HG02588 (cell line): Measurements from ENCODE around the gene CIB4.

Experiments used
- ATAC-seq: cut with Tn5 transposase; IDR thresholded peaks from one replicate; pipeline ENCODE4 v1.9.1; 2021; ENCODE audit warnings: mild to moderate bottlenecking, moderate library complexity; ENCODE audit not compliant: unreplicated experiment

The CIB4 gene

GRCh38 chr2:26626606-26627005 is 14.6 kb downstream of the CIB4 start:
- ATAC-seq: no peak

GRCh38 chr2:26623541-26624495 is 17.3 kb downstream of the CIB4 start:
- ATAC-seq: no peak

- no peak for ATAC-seq
Measured at GRCh38 chr2:26621469-26622199, 19.5 kb downstream of the CIB4 start.

- ATAC-seq: no peak
Measured at GRCh38 chr2:26620031-26620605, 21.0 kb downstream of the CIB4 start.

- ATAC-seq: no peak
Measured at GRCh38 chr2:26619521-26619951, 21.6 kb downstream of the CIB4 start.

- ATAC-seq: no peak
Measured at GRCh38 chr2:26619096-26619495, 22.1 kb downstream of the CIB4 start.

- ATAC-seq: no peak
Measured at GRCh38 chr2:26618611-26619010, 22.6 kb downstream of the CIB4 start.

GRCh38 chr2:26617588-26618083 is 23.5 kb downstream of the CIB4 start:
- no peak for ATAC-seq

GRCh38 chr2:26616706-26617587 is 24.2 kb downstream of the CIB4 start:
- no peak for ATAC-seq

GRCh38 chr2:26615860-26616705 is 25.1 kb downstream of the CIB4 start:
- no peak for ATAC-seq

- no peak for ATAC-seq
Measured at GRCh38 chr2:26615336-26615859, 25.8 kb downstream of the CIB4 start.

GRCh38 chr2:26614216-26615138 is 26.7 kb downstream of the CIB4 start:
- ATAC-seq: no peak

GRCh38 chr2:26613241-26614215 is 27.6 kb downstream of the CIB4 start:
- ATAC-seq: no peak

- ATAC-seq: no peak
Measured at GRCh38 chr2:26612522-26613240, 28.5 kb downstream of the CIB4 start.

- ATAC-seq: no peak
Measured at GRCh38 chr2:26612034-26612433, 29.1 kb downstream of the CIB4 start.
